ENCODE data around the gene NRXN3.

DNA sequence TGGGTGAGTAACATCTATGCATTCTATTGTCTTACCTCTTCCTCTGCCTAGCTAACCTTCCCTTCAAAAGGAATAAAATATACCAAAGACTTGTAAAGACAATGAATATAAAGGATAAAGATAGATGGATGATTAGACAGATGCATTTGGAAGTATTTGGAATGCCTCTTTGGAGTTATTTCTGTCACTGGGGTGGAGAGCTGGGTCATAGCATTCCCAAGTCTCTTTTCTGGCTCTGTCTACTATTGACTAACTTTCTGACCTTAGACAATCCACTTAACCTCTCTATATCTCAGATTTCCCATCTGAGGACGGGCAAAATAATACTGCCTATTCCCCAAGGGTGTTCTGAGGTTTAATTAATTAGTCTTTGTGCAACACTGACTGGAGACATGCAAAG is 1523.8 kb downstream of the NRXN3 start:
- no peak for TF ChIP-seq RAD21 (conservative IDR thresholded peaks at IDR 0.05)
- TF ChIP-seq, protein P1, sequence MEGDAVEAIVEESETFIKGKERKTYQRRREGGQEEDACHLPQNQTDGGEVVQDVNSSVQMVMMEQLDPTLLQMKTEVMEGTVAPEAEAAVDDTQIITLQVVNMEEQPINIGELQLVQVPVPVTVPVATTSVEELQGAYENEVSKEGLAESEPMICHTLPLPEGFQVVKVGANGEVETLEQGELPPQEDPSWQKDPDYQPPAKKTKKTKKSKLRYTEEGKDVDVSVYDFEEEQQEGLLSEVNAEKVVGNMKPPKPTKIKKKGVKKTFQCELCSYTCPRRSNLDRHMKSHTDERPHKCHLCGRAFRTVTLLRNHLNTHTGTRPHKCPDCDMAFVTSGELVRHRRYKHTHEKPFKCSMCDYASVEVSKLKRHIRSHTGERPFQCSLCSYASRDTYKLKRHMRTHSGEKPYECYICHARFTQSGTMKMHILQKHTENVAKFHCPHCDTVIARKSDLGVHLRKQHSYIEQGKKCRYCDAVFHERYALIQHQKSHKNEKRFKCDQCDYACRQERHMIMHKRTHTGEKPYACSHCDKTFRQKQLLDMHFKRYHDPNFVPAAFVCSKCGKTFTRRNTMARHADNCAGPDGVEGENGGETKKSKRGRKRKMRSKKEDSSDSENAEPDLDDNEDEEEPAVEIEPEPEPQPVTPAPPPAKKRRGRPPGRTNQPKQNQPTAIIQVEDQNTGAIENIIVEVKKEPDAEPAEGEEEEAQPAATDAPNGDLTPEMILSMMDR (IDR thresholded peaks at IDR 0.05; ENCODE audit: poor library complexity, severe bottlenecking), result no peak
